Progenitor cell of endocrine pancreas (in vitro differentiated cells): ENCODE measurements around the gene ELF1. TPM values are rescaled to one million over a fixed set of nuclear protein-coding genes. Genes with fewer than 3 reads are reported as not detected.
"Not testable (repeated sequence)": the region's sequence is repeated elsewhere in the genome, so short reads cannot be mapped to it uniquely, and the experiment has no call there.

ENCODE experiments used
- DNase-seq: peaks from one replicate; pipeline ENCODE4 v3.0.0; 2021; ENCODE audit warnings: low spot score; ENCODE audit not compliant: unreplicated experiment
- H3K27ac Mint-ChIP-seq: 2 replicates; pipeline ENCODE4 v1.8.0; 2021; ENCODE audit warnings: mild to moderate bottlenecking, moderate library complexity, mixed read lengths
- H3K27me3 Mint-ChIP-seq: 2 replicates; pipeline ENCODE4 v1.8.0; 2021; ENCODE audit warnings: mixed read lengths
- H3K36me3 Mint-ChIP-seq: 2 replicates; pipeline ENCODE4 v1.8.0; 2022; ENCODE audit warnings: mixed read lengths; ENCODE audit not compliant: insufficient read depth
- H3K4me1 Mint-ChIP-seq: 2 replicates; pipeline ENCODE4 v1.8.0; 2021; ENCODE audit warnings: low read depth, mixed read lengths
- H3K4me3 Mint-ChIP-seq: 2 replicates; pipeline ENCODE4 v1.8.0; 2021; ENCODE audit warnings: low read depth, mild to moderate bottlenecking, moderate library complexity, mixed read lengths
- H3K9me3 Mint-ChIP-seq: 2 replicates; pipeline ENCODE4 v1.8.0; 2021; ENCODE audit warnings: low read depth, mixed read lengths
- CTCF ChIP-seq: fragments of 200-600 bp; sonication (generic); IDR thresholded peaks from one replicate; pipeline ENCODE4 v1.5.0; 2021; ENCODE audit warnings: antibody characterized with exemption, mild to moderate bottlenecking; ENCODE audit not compliant: unreplicated experiment
- total RNA-seq: library from RNA; stranded (reverse); gene quantifications from 2 replicates; pipeline ENCODE4 v1.2.1, GENCODE V29; 2021

The ELF1 gene
- total RNA-seq, 1 donor from 2014 or later = 89.7 TPM

GRCh38 chr13:40895227-40896184, 123.6 kb downstream of the ELF1 start:
- peak overlapping the region; percentile 99 for H3K27ac Mint-ChIP-seq
- peaks cover 2% of the 10 kb centered on the region for H3K9me3 Mint-ChIP-seq
- H3K4me1 Mint-ChIP-seq = peaks cover 18% of the 10 kb centered on the region
- H3K36me3 Mint-ChIP-seq = peaks cover 11% of the 10 kb centered on the region
- DNase-seq = no peak
- H3K4me3 Mint-ChIP-seq = peak overlapping the region; percentile 45
- H3K27me3 Mint-ChIP-seq = no peaks in the 10 kb centered on the region
- no peak for TF ChIP-seq CTCF

DNA sequence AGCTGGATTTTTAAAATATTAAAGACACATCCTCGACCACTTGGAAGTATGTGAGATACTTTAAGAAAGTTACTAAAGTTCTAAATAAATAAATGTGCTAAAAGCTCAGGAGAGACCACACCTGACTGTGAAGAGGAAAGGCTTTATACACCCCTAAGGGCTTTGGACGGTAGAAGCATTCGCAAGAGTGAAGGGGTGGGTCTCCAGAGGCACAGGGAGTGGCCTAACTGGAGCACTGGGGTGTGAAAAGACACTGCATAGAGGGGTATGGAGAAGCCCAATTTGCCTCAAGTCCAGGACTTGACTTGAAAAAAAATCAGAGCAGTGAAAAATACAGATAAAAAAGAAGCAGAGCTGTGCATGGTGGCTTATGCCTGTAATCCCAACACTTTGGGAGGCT, 125.5 kb downstream of the ELF1 start:
- not testable (repeated sequence) for H3K4me3 Mint-ChIP-seq, H3K9me3 Mint-ChIP-seq, H3K27me3 Mint-ChIP-seq, DNase-seq
- H3K27ac Mint-ChIP-seq = peak overlapping the region; percentile 63
- H3K36me3 Mint-ChIP-seq = peaks cover 17% of the 10 kb centered on the region
- H3K4me1 Mint-ChIP-seq = peaks cover 18% of the 10 kb centered on the region

DNA sequence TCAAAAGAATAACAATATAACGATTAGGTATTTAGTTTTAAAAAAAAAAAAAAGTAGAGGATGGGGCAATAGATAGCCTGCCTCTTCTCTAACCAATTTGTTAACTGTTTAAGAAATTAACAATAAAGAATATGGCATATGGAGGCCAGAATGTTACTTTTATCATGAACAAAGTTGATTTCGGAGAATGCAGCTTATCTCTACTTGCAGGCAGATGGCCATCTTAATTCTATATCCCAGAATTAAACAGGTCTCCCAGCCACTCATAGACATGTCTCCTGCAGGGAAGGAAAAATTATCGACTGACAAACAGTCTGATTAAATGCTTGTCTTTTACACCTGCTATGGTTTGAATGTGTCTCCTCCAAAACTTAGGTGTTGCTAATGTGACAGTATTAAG, 133.1 kb downstream of the ELF1 start:
- no peak overlapping the region for H3K4me3 Mint-ChIP-seq
- TF ChIP-seq CTCF = no peak
- no peak overlapping the region for H3K27ac Mint-ChIP-seq
- H3K27me3 Mint-ChIP-seq = no peaks in the 10 kb centered on the region
- H3K9me3 Mint-ChIP-seq = peaks cover 18% of the 10 kb centered on the region
- peaks cover 30% of the 10 kb centered on the region for H3K36me3 Mint-ChIP-seq
- peaks cover 1% of the 10 kb centered on the region for H3K4me1 Mint-ChIP-seq
- DNase-seq = no peak

GRCh38 chr13:40884175-40884574, 134.9 kb downstream of the ELF1 start:
- DNase-seq, H3K4me1 Mint-ChIP-seq, H3K27ac Mint-ChIP-seq, H3K4me3 Mint-ChIP-seq, H3K27me3 Mint-ChIP-seq: not testable (repeated sequence)
- H3K36me3 Mint-ChIP-seq = peaks cover 39% of the 10 kb centered on the region
- H3K9me3 Mint-ChIP-seq = peaks cover 25% of the 10 kb centered on the region

Other genes starting within 250 kb of the ELF1 start
- gene MRPS31, start 248.1 kb downstream of the ELF1 start, total RNA-seq = 38.7 and 39.5 TPM in 2 replicates
- gene SLC25A15, start 229.7 kb downstream of the ELF1 start, total RNA-seq = 16.3 and 16.5 TPM in 2 replicates
- 11.0 and 12.1 TPM in 2 replicates for gene WBP4, start 42.2 kb upstream of the ELF1 start, total RNA-seq
- 11.1 and 12.5 TPM in 2 replicates for gene KBTBD6, start 113.5 kb upstream of the ELF1 start, total RNA-seq
- 12.0 and 14.4 TPM in 2 replicates for gene KBTBD7, start 175.3 kb upstream of the ELF1 start, total RNA-seq
- 22.2 and 22.8 TPM in 2 replicates for gene MTRF1, start 244.3 kb upstream of the ELF1 start, total RNA-seq